Left colon (tissue), 2 donors: ENCODE measurements around the gene RBP3. TPM values are rescaled to one million over a fixed set of nuclear protein-coding genes. Genes with fewer than 3 reads are reported as not detected.
A peak's percentile ranks its signal among the peaks of the same experiment; 100 is the strongest.

Experiments used
- ATAC-seq: fragments of 200-7000 bp; cut with Tn5 transposase; one replicate; pipeline ENCODE4 v1.9.1; 2020; ENCODE audit warnings: mild to moderate bottlenecking, moderate library complexity
- DNase-seq, 2 donors: peaks; one replicate each; pipeline ENCODE4 v3.0.0-alpha.2; 2020
- intact Hi-C, 2 donors: fragments of 100-400 bp; cut with DNase I in 1 of 2; cut with micrococcal nuclease in 1 of 2; formaldehyde crosslinking; loops; one replicate each; pipeline versions ENCODE4 v1.11.2 to v1.14.0; 2022; cut with DNase I, micrococcal nuclease
- long read RNA-seq: library from polyadenylated mRNA; unstranded; transcript quantifications from one replicate; pipeline ENCODE4 v2.0.0, GENCODE V29; 2021
- total RNA-seq, 2 donors: library from RNA; stranded (reverse); fragmentation: NEBNext Ultra II Directional; extraction: Animal tissue kit (Norgen Biotek cat#: 25700); gene quantifications; one replicate each; pipeline ENCODE4 v1.2.1, GENCODE V29; 2021
- donor health status: DM: no; HTN: no; CAD: no.
- donor health status: DM: yes; HTN: yes; CAD: no.

Gene RBP3
- not detected for total RNA-seq
- long read RNA-seq: 0 reads

DNA sequence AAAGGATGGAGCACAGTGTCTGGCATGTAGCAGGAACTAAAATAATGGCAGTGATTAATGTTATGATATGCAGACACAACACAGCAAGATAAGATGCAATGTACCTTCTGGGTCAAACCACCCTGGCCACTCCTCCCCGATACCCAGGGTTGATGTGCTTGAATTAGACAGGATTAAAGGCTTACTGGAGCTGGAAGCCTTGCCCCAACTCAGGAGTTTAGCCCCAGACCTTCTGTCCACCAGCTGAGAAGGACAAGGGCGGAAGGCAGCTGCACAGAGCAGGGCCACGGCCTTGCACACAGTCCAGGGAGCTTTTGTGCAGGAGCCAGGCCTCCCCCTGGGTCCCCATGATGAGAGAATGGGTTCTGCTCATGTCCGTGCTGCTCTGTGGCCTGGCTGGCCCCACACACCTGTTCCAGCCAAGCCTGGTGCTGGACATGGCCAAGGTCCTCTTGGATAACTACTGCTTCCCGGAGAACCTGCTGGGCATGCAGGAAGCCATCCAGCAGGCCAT, at the start of gene RBP3:
Gene RBP3 (plus strand): TSS at position 226 of the 514 bp plus-strand sequence. CDS start 122 bp downstream, at position 348.
- ATAC-seq: no peak
- DNase-seq: peak in 1 of 2 donors; percentile 12
- intact Hi-C loops: no loop called here

GRCh38 chr10:47298715-47299114, 49.4 kb upstream of the RBP3 start:
- intact Hi-C loops: no loop called here
- ATAC-seq (no peak), DNase-seq (no peak)

- DNase-seq (no peak), ATAC-seq (no peak)
- intact Hi-C loops: no loop called here
Observed at GRCh38 chr10:47299611-47300428, 48.3 kb upstream of the RBP3 start, which contains the start of gene GDF10. GDF10 (plus strand) TSS chr10:47300197; CDS start chr10:47300652, 455 bp downstream.

DNA sequence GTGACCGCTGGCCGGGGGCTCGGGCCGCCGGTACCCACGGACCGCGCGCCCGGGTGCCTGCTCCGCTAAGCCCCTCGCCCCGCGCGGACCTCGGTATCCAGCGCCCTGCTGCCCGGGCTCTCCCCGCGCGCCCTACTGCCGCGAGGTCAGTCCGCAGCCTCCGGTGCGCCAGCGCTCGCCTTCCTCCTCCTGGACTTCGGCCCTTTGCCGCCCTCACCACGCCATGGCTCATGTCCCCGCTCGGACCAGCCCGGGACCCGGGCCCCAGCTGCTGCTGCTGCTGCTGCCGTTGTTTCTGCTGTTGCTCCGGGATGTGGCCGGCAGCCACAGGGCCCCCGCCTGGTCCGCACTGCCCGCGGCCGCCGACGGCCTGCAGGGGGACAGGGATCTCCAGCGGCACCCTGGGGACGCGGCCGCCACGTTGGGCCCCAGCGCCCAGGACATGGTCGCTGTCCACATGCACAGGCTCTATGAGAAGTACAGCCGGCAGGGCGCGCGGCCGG, 47.7 kb upstream of the RBP3 start:
- intact Hi-C loops: no loop called here
- ATAC-seq (no peak), DNase-seq (no peak)

DNA sequence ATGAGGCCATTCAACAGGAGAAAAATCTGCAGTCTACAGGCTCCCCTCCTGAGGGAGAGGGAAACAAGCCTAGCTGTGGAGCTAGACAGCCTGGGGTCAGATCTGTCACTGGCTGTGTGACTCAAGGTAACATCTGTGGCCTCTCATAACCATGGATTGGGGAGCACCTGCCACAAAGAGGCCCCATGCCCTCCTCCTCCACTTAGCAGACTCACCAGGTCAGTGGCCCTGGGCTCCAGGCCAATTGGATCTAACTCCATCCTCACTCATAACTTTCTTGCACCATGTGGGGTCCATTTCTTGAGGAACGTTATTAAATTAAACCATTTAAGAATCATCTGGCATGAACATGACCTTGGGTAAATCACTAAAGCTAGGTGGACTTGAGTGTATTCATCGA, 46.3 kb upstream of the RBP3 start:
- DNase-seq (no peak), ATAC-seq (no peak)
- intact Hi-C loops: no loop called here

GRCh38 chr10:47303105-47303504, 45.1 kb upstream of the RBP3 start:
- ATAC-seq (no peak), DNase-seq (no peak)
- intact Hi-C loops: no loop called here

GRCh38 chr10:47303866-47304265, 44.3 kb upstream of the RBP3 start:
- DNase-seq (no peak), ATAC-seq (no peak)
- intact Hi-C loops: no loop called here

- ATAC-seq (no peak), DNase-seq (no peak)
- intact Hi-C loops: no loop called here
Observed at GRCh38 chr10:47305566-47305965, 42.6 kb upstream of the RBP3 start.

DNA sequence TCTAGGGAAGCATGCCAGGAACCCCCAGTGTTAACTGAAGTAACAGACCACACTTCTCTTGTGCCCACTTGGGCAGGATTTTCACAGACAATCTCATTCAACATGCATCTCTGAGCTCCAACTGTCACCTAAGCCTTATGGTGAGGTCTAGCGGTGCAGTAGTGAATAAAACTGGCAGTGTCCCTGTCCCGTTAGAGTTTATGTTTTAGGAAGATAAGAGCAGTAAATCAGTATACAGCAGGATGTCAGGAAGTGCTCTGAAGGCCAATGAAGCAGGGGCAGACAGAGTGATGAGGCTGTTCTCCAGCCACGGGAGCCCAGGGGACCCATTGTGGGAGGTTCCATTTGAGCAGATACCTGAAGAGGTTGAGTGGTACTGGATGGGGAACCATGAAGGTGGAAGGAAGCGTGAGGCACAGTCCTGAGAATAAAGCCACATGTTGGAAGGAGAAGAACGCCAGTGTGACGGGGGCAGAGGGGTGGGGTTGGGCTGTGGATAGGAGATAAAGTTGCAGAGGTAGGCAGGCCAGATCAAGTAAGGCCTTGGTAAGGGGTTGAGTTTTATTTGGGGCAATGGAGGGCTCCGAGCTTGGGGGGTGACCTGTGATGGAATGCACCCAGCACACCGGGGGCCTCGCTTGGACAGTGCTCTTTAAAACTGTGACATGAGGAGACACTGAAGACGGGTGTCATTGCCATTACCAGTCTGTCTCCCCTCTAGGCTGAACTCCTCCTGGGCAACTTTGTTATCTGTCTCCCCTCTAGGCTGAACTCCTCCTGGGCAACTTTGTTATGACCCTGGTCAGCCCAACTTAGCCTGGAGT, 41.6 kb upstream of the RBP3 start:
- intact Hi-C loops: no loop called here
- ATAC-seq: no peak

DNA sequence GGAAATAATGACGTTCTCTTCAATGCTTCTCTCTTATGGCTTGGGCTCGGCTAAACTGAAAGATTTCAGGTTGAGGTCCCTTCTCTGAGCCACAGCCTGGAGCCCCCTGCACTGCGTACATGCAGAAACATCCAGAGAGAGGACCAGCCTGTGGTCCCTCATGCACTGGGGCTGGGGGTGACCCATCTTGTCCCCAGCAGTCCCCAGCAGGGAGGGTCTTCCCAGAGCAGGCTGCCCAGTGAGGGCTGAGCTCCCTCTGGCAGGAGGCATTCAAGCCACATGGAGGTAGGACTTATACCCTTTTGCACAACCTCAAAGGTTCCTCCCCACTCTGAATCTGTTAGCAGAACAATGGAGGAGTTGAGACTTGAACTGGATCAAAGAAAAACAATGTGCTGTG, 40.8 kb upstream of the RBP3 start:
- ATAC-seq: no peak
- DNase-seq: no peak
- intact Hi-C loops: no loop called here

More for the DNA sequence above, 41.6 kb upstream of the RBP3 start:
- DNase-seq: no peak

DNA sequence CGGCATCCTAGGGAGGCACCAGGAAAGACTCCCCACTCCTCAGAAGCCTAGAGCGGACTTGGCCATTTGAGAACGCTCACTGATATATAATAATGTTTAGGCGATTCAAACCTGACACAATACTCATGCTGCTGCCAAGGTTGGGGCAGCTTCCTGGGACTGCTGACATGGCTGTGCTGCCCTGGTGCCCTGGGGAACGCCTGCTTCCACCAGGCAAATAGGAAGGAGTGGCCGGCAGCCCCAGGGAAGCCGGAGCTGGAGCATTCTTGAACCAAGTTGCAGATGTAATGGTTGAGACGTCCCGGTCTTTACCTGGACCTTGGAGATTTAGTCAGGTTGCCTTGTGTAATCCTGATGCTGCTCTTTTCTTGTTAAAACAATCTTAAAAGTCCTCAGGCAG, 39.4 kb upstream of the RBP3 start:
- intact Hi-C loops: no loop called here
- DNase-seq: no peak
- ATAC-seq: no peak

DNA sequence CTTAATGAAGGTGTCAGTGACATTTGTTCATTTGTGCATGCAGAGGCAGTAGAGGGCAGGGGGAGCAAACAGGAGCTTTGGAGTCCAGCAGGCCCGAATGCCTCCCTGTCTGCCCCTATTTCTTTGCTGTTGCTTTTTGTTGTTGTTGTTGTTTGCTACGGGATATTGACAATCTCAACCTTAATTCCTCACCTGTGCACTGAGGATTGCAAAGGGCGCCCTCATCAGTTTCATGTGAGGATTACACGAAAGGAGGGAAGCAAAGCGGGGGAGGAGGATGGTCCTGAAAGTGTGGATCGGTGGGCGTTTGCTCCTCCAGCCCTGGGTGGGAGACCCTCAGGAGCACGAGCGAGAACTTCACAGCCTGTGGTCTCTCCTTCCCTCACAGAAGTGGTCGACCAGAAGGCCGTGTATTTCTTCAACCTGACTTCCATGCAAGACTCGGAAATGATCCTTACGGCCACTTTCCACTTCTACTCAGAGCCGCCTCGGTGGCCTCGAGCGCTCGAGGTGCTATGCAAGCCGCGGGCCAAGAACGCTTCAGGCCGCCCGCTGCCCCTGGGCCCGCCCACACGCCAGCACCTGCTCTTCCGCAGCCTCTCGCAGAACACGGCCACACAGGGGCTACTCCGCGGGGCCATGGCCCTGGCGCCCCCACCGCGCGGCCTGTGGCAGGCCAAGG, 38.6 kb upstream of the RBP3 start:
- intact Hi-C loops: loop anchor here in 1 of 2 donors (5.0 kb wide), 1 partner anchor 262 kb away; no protein-coding TSS in a partner anchor
- no peak for ATAC-seq
- DNase-seq: no peak

- DNase-seq (no peak), ATAC-seq (no peak)
- intact Hi-C loops: loop anchor here in 1 of 2 donors (5.0 kb wide), 1 partner anchor 263 kb away; no protein-coding TSS in a partner anchor
Observed at GRCh38 chr10:47310090-47310505, 38.1 kb upstream of the RBP3 start.

GRCh38 chr10:47311193-47311931, 36.8 kb upstream of the RBP3 start:
- intact Hi-C loops: loop anchor here in 1 of 2 donors (5.0 kb wide), 1 partner anchor 264 kb away; no protein-coding TSS in a partner anchor
- ATAC-seq: peak; percentile 95
- peak; percentile 78 to 84 for DNase-seq

- peak; percentile 81 to 90 for DNase-seq
- intact Hi-C loops: loop anchor here in 1 of 2 donors (5.0 kb wide), 1 partner anchor 265 kb away; no protein-coding TSS in a partner anchor
- peak; percentile 92 for ATAC-seq
Observed at GRCh38 chr10:47311932-47312662, 36.1 kb upstream of the RBP3 start.

GRCh38 chr10:47312663-47312995, 35.5 kb upstream of the RBP3 start:
- no peak for ATAC-seq
- intact Hi-C loops: loop anchor here in 1 of 2 donors (5.0 kb wide), 1 partner anchor 265 kb away; no protein-coding TSS in a partner anchor
- DNase-seq: no peak

DNA sequence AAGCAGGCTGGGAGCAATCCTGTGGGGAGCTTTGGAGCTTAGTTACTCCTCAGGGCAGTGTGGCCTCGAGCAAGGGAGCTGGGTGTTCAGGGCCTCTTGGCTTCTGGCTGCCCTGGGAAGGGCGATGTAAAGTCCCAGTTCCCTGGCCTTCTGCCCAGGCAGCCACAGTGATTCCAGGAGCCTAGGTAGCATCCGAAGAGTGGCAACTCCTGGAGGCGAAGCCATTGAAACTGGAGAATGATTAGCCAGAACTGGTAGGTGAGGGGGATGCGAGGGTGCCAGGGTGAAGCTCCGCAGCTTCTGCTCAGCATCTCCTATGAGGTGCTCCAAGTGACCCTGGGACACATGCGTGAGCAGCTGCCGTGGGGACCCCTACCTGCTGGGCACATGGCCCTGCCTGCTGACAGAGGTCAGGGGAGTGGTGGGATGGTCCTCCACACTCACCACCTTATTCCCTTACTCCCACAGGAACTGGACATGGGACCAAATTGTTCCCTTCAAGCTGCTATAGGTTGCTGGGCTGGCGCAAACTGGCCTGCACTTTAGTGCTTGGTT, 33.7 kb upstream of the RBP3 start:
- no peak for ATAC-seq
- no peak for DNase-seq
- intact Hi-C loops: loop anchor here in 1 of 2 donors (5.0 kb wide), 1 partner anchor 267 kb away; no protein-coding TSS in a partner anchor
